Osteoblast (primary cell): Measurements from ENCODE around the gene RING1. TPM values are rescaled to one million over a fixed set of nuclear protein-coding genes. Genes with fewer than 3 reads are reported as not detected.

Source experiments
- DNase-seq: peaks from one replicate; pipeline ENCODE4 v3.0.0; 2011; ENCODE audit warnings: low spot score, mixed read lengths; ENCODE audit not compliant: insufficient read length; ENCODE audit errors: missing footprints
- H2AFZ ChIP-seq: 2 replicates; pipeline ENCODE4 v1.6.0; 2011; ENCODE audit warnings: mild to moderate bottlenecking, low read length
- H3K27ac ChIP-seq: 2 replicates; pipeline ENCODE4 v1.5.1; 2011; ENCODE audit warnings: mild to moderate bottlenecking, low read depth, low read length, moderate library complexity
- H3K27me3 ChIP-seq: 2 replicates; pipeline ENCODE4 v1.6.0; 2012; ENCODE audit warnings: mild to moderate bottlenecking, control low read depth, inconsistent platforms, low read length, moderate library complexity; ENCODE audit not compliant: insufficient read depth
- H3K36me3 ChIP-seq: 2 replicates; pipeline ENCODE4 v1.5.1; 2011; ENCODE audit warnings: mild to moderate bottlenecking, low read length, control low read depth, moderate library complexity; ENCODE audit not compliant: insufficient read depth
- H3K4me1 ChIP-seq: 2 replicates; pipeline ENCODE4 v1.5.1; 2011; ENCODE audit warnings: mild to moderate bottlenecking, low read length, control low read depth, moderate library complexity; ENCODE audit not compliant: insufficient read depth
- H3K4me2 ChIP-seq: 2 replicates; pipeline ENCODE4 v1.6.0; 2011; ENCODE audit warnings: mild to moderate bottlenecking, low read length; ENCODE audit not compliant: insufficient read depth
- H3K4me3 ChIP-seq: fragments of 200-600 bp; sonication (generic); 3 replicates; pipeline ENCODE4 v1.5.1; 2012; ENCODE audit warnings: mild to moderate bottlenecking, low read length, inconsistent platforms; ENCODE audit not compliant: insufficient read depth
- H3K79me2 ChIP-seq: 2 replicates; pipeline ENCODE4 v1.6.0; 2012; ENCODE audit warnings: mild to moderate bottlenecking, low read length, control low read depth, inconsistent platforms; ENCODE audit not compliant: insufficient read depth
- H3K9me3 ChIP-seq: 2 replicates; pipeline ENCODE4 v1.5.1; 2011; ENCODE audit warnings: low read depth, low read length, control low read depth
- H4K20me1 ChIP-seq: 2 replicates; pipeline ENCODE4 v1.6.0; 2012; ENCODE audit warnings: mild to moderate bottlenecking, low read length, control low read depth; ENCODE audit not compliant: insufficient read depth
- total RNA-seq: library from RNA; depleted of rRNA; stranded (reverse); fragments of >200 nt; gene quantifications from 2 replicates; pipeline ENCODE4 v1.2.3, GENCODE V29; 2012
- TF ChIP-seq, protein P1 (sequence below): IDR thresholded peaks from 2 replicates; pipeline ENCODE4 v1.5.1; 2011; ENCODE audit warnings: mild to moderate bottlenecking, low read depth, low read length, moderate library complexity; ENCODE audit errors: extremely low read depth

RING1 gene
- total RNA-seq, 1 donor = 34.0 TPM

DNA sequence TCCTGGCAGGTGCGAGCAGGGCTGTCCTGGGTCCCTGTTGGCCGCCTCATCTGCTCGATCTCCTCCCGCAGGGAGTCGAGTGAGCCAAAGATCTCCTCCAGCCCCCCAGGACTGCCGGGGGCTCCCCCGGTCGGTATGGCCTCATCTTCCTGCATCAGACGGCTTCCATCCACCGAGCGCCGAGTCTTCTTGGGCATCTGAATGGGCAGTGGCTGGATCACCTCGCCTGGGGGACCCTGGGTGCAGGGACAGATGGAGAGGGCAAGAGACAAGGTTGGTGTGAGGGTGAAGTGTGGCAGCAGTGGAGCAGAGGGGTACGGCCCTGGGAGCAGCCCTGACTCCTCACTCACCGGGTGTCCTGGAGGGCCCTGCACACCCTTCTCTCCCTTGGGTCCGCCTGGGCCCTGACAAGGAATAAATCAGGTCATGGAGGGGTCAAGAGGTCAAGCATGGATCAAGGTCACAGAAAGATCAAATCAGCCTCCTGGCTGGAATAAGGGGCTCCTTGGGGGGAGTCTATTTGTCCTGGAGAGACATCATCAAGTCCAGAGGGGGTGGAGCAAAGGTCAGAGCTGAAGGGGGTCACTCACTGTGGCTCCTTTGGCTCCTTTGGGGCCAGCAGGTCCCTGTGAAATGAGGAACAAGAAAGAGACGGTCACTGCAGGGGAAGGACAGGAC is 42.6 kb upstream of the RING1 start:
- H3K36me3 ChIP-seq = no peaks in the 10 kb centered on the region
- peak; percentile 68 for DNase-seq
- no peaks in the 10 kb centered on the region for H4K20me1 ChIP-seq

GRCh38 chr6:33166363-33166762 is 41.9 kb upstream of the RING1 start:
- no peaks in the 10 kb centered on the region for H3K9me3 ChIP-seq
- H3K4me2 ChIP-seq = no peak overlapping the region
- H3K4me3 ChIP-seq = no peak overlapping the region
- H4K20me1 ChIP-seq = no peaks in the 10 kb centered on the region
- H3K4me1 ChIP-seq = peaks cover 10% of the 10 kb centered on the region
- H3K36me3 ChIP-seq = no peaks in the 10 kb centered on the region
- DNase-seq = peak; percentile 37
- TF ChIP-seq, protein P1, sequence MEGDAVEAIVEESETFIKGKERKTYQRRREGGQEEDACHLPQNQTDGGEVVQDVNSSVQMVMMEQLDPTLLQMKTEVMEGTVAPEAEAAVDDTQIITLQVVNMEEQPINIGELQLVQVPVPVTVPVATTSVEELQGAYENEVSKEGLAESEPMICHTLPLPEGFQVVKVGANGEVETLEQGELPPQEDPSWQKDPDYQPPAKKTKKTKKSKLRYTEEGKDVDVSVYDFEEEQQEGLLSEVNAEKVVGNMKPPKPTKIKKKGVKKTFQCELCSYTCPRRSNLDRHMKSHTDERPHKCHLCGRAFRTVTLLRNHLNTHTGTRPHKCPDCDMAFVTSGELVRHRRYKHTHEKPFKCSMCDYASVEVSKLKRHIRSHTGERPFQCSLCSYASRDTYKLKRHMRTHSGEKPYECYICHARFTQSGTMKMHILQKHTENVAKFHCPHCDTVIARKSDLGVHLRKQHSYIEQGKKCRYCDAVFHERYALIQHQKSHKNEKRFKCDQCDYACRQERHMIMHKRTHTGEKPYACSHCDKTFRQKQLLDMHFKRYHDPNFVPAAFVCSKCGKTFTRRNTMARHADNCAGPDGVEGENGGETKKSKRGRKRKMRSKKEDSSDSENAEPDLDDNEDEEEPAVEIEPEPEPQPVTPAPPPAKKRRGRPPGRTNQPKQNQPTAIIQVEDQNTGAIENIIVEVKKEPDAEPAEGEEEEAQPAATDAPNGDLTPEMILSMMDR = no peak
- H3K27me3 ChIP-seq = no peaks in the 10 kb centered on the region
- H3K27ac ChIP-seq = no peak overlapping the region
- no peak overlapping the region for H2AFZ ChIP-seq
- H3K79me2 ChIP-seq = no peaks in the 10 kb centered on the region

More for the DNA sequence above, 42.6 kb upstream of the RING1 start:
- H3K4me2 ChIP-seq = no peak overlapping the region
- H3K4me3 ChIP-seq = no peak overlapping the region
- H3K27me3 ChIP-seq = no peaks in the 10 kb centered on the region
- H3K27ac ChIP-seq = no peak overlapping the region
- TF ChIP-seq, protein P1 = no peak
- no peaks in the 10 kb centered on the region for H3K9me3 ChIP-seq
- peaks cover 17% of the 10 kb centered on the region for H3K4me1 ChIP-seq
- no peaks in the 10 kb centered on the region for H3K79me2 ChIP-seq
- H2AFZ ChIP-seq = no peak overlapping the region

- Histone ChIP-seq H3K9me3 (no peaks in the 10 kb centered on the region), H3K27me3 (no peaks in the 10 kb centered on the region), H4K20me1 (no peaks in the 10 kb centered on the region), H3K27ac (no peak overlapping the region), H3K4me3 (no peak overlapping the region), H3K4me2 (no peak overlapping the region), H3K36me3 (no peaks in the 10 kb centered on the region), H3K79me2 (no peaks in the 10 kb centered on the region), H2AFZ (no peak overlapping the region), H3K4me1 (peaks cover 6% of the 10 kb centered on the region)
- TF ChIP-seq, protein P1 = no peak
- DNase-seq = peak; percentile 55
Measured at GRCh38 chr6:33166811-33167210, 41.5 kb upstream of the RING1 start.

- Histone ChIP-seq H3K27ac (no peak overlapping the region), H3K4me3 (no peak overlapping the region), H3K27me3 (no peaks in the 10 kb centered on the region), H3K4me1 (no peaks in the 10 kb centered on the region), H3K36me3 (no peaks in the 10 kb centered on the region), H3K79me2 (no peaks in the 10 kb centered on the region), H3K4me2 (no peak overlapping the region), H4K20me1 (no peaks in the 10 kb centered on the region), H3K9me3 (no peaks in the 10 kb centered on the region), H2AFZ (no peak overlapping the region)
- TF ChIP-seq, protein P1 = no peak
- DNase-seq = peak; percentile 66
Measured at GRCh38 chr6:33167374-33168283, 40.7 kb upstream of the RING1 start.
